Astrocyte (in vitro differentiated cells and primary cell): Measurements from ENCODE around the gene RPAP3. TPM values are rescaled to one million over a fixed set of nuclear protein-coding genes. Genes with fewer than 3 reads are reported as not detected.

ENCODE experiments used
- DNase-seq: peaks from one replicate; pipeline ENCODE4 v3.0.0-alpha.2; 2010; ENCODE audit warnings: low read depth
- FAIRE-seq: peaks from 2 replicates; lab custom pipeline; 2011; peaks lifted over from hg19 to GRCh38; lab: Jason Lieb, UNC
- H2AFZ ChIP-seq: 2 replicates; pipeline ENCODE4 v1.6.0; 2012; ENCODE audit warnings: low read depth, low read length, inconsistent platforms
- H3K27ac ChIP-seq: 2 replicates; pipeline ENCODE4 v1.5.1; 2011; ENCODE audit warnings: low read depth, low read length, inconsistent platforms
- H3K27me3 ChIP-seq: 2 replicates; pipeline ENCODE4 v1.6.0; 2011; ENCODE audit warnings: low read length, inconsistent platforms; ENCODE audit not compliant: insufficient read depth
- H3K36me3 ChIP-seq: 2 replicates; pipeline ENCODE4 v1.5.1; 2011; ENCODE audit warnings: low read length, inconsistent platforms; ENCODE audit not compliant: insufficient read depth
- H3K4me1 ChIP-seq: 2 replicates; pipeline ENCODE4 v1.5.1; 2011; ENCODE audit warnings: low read length, inconsistent platforms; ENCODE audit not compliant: insufficient read depth
- H3K4me2 ChIP-seq: 2 replicates; pipeline ENCODE4 v1.6.0; 2012; ENCODE audit warnings: low read length, inconsistent platforms
- H3K4me3 ChIP-seq: 2 replicates; pipeline ENCODE4 v1.5.1; 2011; ENCODE audit warnings: low read depth, mild to moderate bottlenecking, low read length, inconsistent platforms; ENCODE audit not compliant: insufficient read depth
- H3K79me2 ChIP-seq: 2 replicates; pipeline ENCODE4 v1.6.0; 2012; ENCODE audit warnings: mild to moderate bottlenecking, low read length, inconsistent platforms; ENCODE audit not compliant: insufficient read depth
- H3K9ac ChIP-seq: 2 replicates; pipeline ENCODE4 v1.6.0; 2012; ENCODE audit warnings: mild to moderate bottlenecking, low read length, inconsistent platforms
- H3K9me3 ChIP-seq: 2 replicates; pipeline ENCODE4 v1.5.1; 2012; ENCODE audit warnings: low read depth, mild to moderate bottlenecking, low read length, inconsistent platforms; ENCODE audit not compliant: insufficient read depth
- H4K20me1 ChIP-seq: 2 replicates; pipeline ENCODE4 v1.6.0; 2012; ENCODE audit warnings: low read length, inconsistent platforms; ENCODE audit not compliant: insufficient read depth
- H3K27ac Mint-ChIP-seq: one replicate; pipeline ENCODE4 v1.8.0; 2021; ENCODE audit warnings: mild to moderate bottlenecking, mixed read lengths; ENCODE audit not compliant: unreplicated experiment
- H3K27me3 Mint-ChIP-seq: one replicate; pipeline ENCODE4 v1.8.0; 2021; ENCODE audit warnings: low read depth, mixed read lengths; ENCODE audit not compliant: unreplicated experiment
- H3K36me3 Mint-ChIP-seq: one replicate; pipeline ENCODE4 v1.8.0; 2021; ENCODE audit warnings: low read depth, mixed read lengths; ENCODE audit not compliant: unreplicated experiment
- H3K4me1 Mint-ChIP-seq: one replicate; pipeline ENCODE4 v1.8.0; 2021; ENCODE audit warnings: low read depth, mixed read lengths; ENCODE audit not compliant: unreplicated experiment
- H3K4me3 Mint-ChIP-seq: one replicate; pipeline ENCODE4 v1.8.0; 2021; ENCODE audit warnings: mild to moderate bottlenecking, moderate library complexity, mixed read lengths; ENCODE audit not compliant: unreplicated experiment
- H3K9me3 Mint-ChIP-seq: one replicate; pipeline ENCODE4 v1.8.0; 2021; ENCODE audit warnings: mild to moderate bottlenecking, mixed read lengths; ENCODE audit not compliant: unreplicated experiment
- EZH2 ChIP-seq: IDR thresholded peaks from 2 replicates; pipeline ENCODE4 v1.6.1; 2012; ENCODE audit warnings: mild to moderate bottlenecking, low read length, inconsistent platforms; ENCODE audit not compliant: insufficient read depth
- total RNA-seq: library from RNA; stranded (reverse); gene quantifications from 2 replicates; pipeline ENCODE4 v1.2.1, GENCODE V29; 2021
- TF ChIP-seq, protein P1 (sequence below): IDR thresholded peaks from 2 replicates; pipeline ENCODE4 v1.5.1; 2011; ENCODE audit warnings: low read depth, mild to moderate bottlenecking, inconsistent platforms, low read length, moderate library complexity; ENCODE audit not compliant: insufficient read depth

RPAP3 gene
- total RNA-seq, 1 donor from 2014 or later, result 39.2 TPM

GRCh38 chr12:47700263-47700662 lies 5.6 kb downstream of the RPAP3 start:
- Mint-ChIP-seq H3K9me3 (no peaks in the 10 kb centered on the region), H3K4me1 (peaks cover 4% of the 10 kb centered on the region)
- no peak for FAIRE-seq

DNA sequence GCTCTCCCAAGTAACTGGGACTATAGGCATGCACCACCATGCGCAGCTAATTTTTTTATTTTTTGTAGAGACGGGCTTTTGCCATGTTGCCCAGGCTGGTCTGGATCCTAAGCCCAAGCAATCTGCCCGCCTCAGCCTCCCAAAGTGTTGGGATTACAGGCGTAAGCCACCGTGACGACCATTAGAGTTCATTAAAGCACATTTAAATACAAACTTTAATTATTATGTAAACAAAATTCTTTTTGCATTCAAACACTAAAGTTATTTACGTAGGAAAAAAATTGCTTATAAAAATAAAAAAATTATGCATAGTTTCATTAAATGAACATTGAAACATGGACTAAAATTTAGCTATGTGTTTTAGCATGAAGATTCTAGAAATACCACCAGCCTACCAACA lies 7.2 kb downstream of the RPAP3 start:
- H3K9me3 Mint-ChIP-seq, result no peaks in the 10 kb centered on the region
- H3K4me1 Mint-ChIP-seq, result peaks cover 3% of the 10 kb centered on the region
- H3K4me3 ChIP-seq, result no peak overlapping the region
- no peak overlapping the region for H3K27ac ChIP-seq
- H3K27me3 ChIP-seq, result no peaks in the 10 kb centered on the region
- H3K36me3 Mint-ChIP-seq, result peaks cover 8% of the 10 kb centered on the region
- H3K4me1 ChIP-seq, result no peaks in the 10 kb centered on the region
- no peak overlapping the region for H3K4me3 Mint-ChIP-seq
- TF ChIP-seq, protein P1, sequence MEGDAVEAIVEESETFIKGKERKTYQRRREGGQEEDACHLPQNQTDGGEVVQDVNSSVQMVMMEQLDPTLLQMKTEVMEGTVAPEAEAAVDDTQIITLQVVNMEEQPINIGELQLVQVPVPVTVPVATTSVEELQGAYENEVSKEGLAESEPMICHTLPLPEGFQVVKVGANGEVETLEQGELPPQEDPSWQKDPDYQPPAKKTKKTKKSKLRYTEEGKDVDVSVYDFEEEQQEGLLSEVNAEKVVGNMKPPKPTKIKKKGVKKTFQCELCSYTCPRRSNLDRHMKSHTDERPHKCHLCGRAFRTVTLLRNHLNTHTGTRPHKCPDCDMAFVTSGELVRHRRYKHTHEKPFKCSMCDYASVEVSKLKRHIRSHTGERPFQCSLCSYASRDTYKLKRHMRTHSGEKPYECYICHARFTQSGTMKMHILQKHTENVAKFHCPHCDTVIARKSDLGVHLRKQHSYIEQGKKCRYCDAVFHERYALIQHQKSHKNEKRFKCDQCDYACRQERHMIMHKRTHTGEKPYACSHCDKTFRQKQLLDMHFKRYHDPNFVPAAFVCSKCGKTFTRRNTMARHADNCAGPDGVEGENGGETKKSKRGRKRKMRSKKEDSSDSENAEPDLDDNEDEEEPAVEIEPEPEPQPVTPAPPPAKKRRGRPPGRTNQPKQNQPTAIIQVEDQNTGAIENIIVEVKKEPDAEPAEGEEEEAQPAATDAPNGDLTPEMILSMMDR, result no peak
- TF ChIP-seq EZH2, result no peak
- H3K27ac Mint-ChIP-seq, result no peak overlapping the region
- H3K9ac ChIP-seq, result no peak overlapping the region
- DNase-seq, result no peak
- no peak overlapping the region for H2AFZ ChIP-seq
- FAIRE-seq, result no peak
- H4K20me1 ChIP-seq, result peaks cover 15% of the 10 kb centered on the region
- H3K36me3 ChIP-seq, result peaks cover 8% of the 10 kb centered on the region
- H3K79me2 ChIP-seq, result peaks cover 25% of the 10 kb centered on the region
- H3K27me3 Mint-ChIP-seq, result no peaks in the 10 kb centered on the region
- no peak overlapping the region for H3K4me2 ChIP-seq
- no peaks in the 10 kb centered on the region for H3K9me3 ChIP-seq

More at GRCh38 chr12:47700263-47700662, 5.6 kb downstream of the RPAP3 start:
- no peak overlapping the region for H3K4me2 ChIP-seq
- H3K79me2 ChIP-seq, result peaks cover 40% of the 10 kb centered on the region
- H2AFZ ChIP-seq, result no peak overlapping the region
- H3K36me3 ChIP-seq, result peaks cover 8% of the 10 kb centered on the region
- H3K4me3 ChIP-seq, result no peak overlapping the region
- H3K4me1 ChIP-seq, result peaks cover 3% of the 10 kb centered on the region
- Mint-ChIP-seq H3K36me3 (peaks cover 5% of the 10 kb centered on the region), H3K27me3 (no peaks in the 10 kb centered on the region), H3K27ac (no peak overlapping the region), H3K4me3 (no peak overlapping the region)
- no peaks in the 10 kb centered on the region for H3K9me3 ChIP-seq
- no peak overlapping the region for H3K27ac ChIP-seq
- H3K9ac ChIP-seq, result no peak overlapping the region
- TF ChIP-seq, protein P1, result no peak
- TF ChIP-seq EZH2, result no peak
- H4K20me1 ChIP-seq, result peaks cover 27% of the 10 kb centered on the region
- DNase-seq, result no peak
- no peaks in the 10 kb centered on the region for H3K27me3 ChIP-seq

- Histone ChIP-seq H3K27ac (no peak overlapping the region), H3K4me2 (no peak overlapping the region), H4K20me1 (peaks cover 10% of the 10 kb centered on the region), H3K36me3 (peaks cover 8% of the 10 kb centered on the region), H3K9ac (no peak overlapping the region), H3K4me3 (no peak overlapping the region), H2AFZ (no peak overlapping the region), H3K27me3 (no peaks in the 10 kb centered on the region), H3K4me1 (no peaks in the 10 kb centered on the region), H3K79me2 (peaks cover 20% of the 10 kb centered on the region), H3K9me3 (no peaks in the 10 kb centered on the region)
- Mint-ChIP-seq H3K4me1 (no peaks in the 10 kb centered on the region), H3K4me3 (no peak overlapping the region), H3K9me3 (no peaks in the 10 kb centered on the region), H3K36me3 (peaks cover 10% of the 10 kb centered on the region), H3K27me3 (no peaks in the 10 kb centered on the region), H3K27ac (no peak overlapping the region)
- FAIRE-seq (no peak), DNase-seq (no peak)
- TF ChIP-seq EZH2, result no peak
- TF ChIP-seq, protein P1, result no peak
Measured at GRCh38 chr12:47698055-47698454, 7.8 kb downstream of the RPAP3 start.
